Epithelial cell of proximal tubule (primary cell): ENCODE results near the gene UGT1A9. TPM values are rescaled to one million over a fixed set of nuclear protein-coding genes. Genes with fewer than 3 reads are reported as not detected.
"Not testable (repeated sequence)": the region's sequence is repeated elsewhere in the genome, so short reads cannot be mapped to it uniquely, and the experiment has no call there.

Experiments
- DNase-seq: peaks from one replicate; pipeline ENCODE4 v3.0.0-alpha.2; 2011; ENCODE audit warnings: low read depth
- H3K4me3 ChIP-seq: 2 replicates; pipeline ENCODE4 v1.5.1; 2011; ENCODE audit warnings: low read depth, mild to moderate bottlenecking, low read length
- total RNA-seq: library from RNA; depleted of rRNA; stranded (reverse); fragments of >200 nt; gene quantifications from 2 replicates; pipeline ENCODE4 v1.2.3, GENCODE V29; 2015
- TF ChIP-seq, protein P1 (sequence below): conservative IDR thresholded peaks from 2 replicates; pipeline ENCODE4 v1.5.1; 2012; ENCODE audit warnings: low read depth, mild to moderate bottlenecking, low read length

Gene UGT1A9
- total RNA-seq, result not detected in 2 replicates

DNA sequence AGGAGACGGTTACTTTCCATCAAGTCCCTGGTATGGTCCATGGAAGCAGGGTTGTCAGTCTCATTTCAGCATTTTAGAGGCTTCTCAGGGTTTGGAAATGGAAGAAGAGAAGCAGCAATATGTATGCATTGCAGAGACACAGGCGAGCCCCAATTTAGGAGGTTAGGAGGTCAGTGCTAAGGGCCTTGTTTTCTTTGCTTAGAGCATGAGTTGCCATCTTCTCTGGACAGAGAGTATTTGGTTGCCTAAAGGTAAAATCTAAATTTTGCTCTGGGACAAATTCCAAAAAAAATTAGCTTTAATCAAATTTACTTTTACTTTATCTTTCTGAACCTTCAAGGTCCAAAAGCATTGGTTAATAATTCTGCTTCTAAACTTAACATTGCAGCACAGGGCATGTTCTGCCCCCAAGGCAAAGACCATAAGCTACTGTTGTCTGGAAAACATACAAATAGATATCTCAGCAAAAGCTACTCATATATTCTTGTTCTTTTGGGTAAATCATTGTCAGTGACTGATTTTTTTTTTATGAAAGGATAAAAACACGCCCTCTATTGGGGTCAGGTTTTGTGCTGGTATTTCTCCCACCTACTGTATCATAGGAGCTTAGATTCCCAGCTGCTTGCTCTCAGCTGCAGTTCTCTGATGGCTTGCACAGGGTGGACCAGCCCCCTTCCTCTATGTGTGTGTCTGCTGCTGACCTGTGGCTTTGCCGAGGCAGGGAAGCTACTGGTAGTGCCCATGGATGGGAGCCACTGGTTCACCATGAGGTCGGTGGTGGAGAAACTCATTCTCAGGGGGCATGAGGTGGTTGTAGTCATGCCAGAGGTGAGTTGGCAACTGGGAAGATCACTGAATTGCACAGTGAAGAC lies at the start of gene UGT1A9:
UGT1A9 (plus strand) TSS at position 609 of the 872 bp plus-strand sequence; CDS start at position 646, 37 bp downstream.
- no peak for DNase-seq
- H3K4me3 ChIP-seq, result peak within 1 kb of the TSS; percentile 62
- TF ChIP-seq, protein P1, sequence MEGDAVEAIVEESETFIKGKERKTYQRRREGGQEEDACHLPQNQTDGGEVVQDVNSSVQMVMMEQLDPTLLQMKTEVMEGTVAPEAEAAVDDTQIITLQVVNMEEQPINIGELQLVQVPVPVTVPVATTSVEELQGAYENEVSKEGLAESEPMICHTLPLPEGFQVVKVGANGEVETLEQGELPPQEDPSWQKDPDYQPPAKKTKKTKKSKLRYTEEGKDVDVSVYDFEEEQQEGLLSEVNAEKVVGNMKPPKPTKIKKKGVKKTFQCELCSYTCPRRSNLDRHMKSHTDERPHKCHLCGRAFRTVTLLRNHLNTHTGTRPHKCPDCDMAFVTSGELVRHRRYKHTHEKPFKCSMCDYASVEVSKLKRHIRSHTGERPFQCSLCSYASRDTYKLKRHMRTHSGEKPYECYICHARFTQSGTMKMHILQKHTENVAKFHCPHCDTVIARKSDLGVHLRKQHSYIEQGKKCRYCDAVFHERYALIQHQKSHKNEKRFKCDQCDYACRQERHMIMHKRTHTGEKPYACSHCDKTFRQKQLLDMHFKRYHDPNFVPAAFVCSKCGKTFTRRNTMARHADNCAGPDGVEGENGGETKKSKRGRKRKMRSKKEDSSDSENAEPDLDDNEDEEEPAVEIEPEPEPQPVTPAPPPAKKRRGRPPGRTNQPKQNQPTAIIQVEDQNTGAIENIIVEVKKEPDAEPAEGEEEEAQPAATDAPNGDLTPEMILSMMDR, result no peak

- TF ChIP-seq, protein P1, result no peak
Observed at GRCh38 chr2:233627331-233628025, 44.2 kb upstream of the UGT1A9 start.

DNA sequence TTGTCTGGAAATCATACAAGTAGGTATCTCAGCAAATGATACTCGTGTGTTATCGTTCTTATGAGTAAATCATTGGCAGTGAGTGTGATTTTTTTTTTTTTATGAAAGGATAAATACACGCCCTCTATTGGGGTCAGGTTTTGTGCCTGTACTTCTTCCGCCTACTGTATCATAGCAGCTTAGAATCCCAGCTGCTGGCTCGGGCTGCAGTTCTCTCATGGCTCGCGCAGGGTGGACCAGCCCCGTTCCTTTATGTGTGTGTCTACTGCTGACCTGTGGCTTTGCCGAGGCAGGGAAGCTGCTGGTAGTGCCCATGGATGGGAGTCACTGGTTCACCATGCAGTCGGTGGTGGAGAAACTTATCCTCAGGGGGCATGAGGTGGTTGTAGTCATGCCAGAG lies 35.4 kb upstream of the UGT1A9 start, which contains the start of gene UGT1A10:
UGT1A10 (plus strand) TSS at position 143 of the 400 bp plus-strand sequence; CDS start at position 218, 75 bp downstream.
- H3K4me3 ChIP-seq, DNase-seq: not testable (repeated sequence)

More at GRCh38 chr2:233627331-233628025, 44.2 kb upstream of the UGT1A9 start:
- DNase-seq, result no peak
- H3K4me3 ChIP-seq, result no peak overlapping the region

DNA sequence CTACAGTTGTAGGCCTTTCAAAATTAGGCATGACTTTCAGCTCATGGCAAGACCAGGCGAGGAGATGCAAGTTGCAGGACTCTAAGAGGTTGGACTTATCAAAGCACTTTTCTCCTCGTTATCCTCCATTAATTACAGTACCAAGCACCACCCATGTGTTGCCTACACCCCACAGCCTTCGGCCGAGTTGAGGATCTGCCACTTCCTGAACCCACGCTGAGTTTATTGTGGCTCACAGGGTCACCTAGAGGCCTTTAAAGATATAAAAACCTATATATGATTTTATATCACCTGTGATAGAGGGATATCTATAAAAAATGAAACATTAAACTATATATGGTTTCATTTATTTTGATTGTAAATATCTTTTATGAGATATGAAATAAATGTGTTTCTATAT lies 32.9 kb upstream of the UGT1A9 start:
- H3K4me3 ChIP-seq, result no peak overlapping the region
- TF ChIP-seq, protein P1, result no peak
- no peak for DNase-seq

- TF ChIP-seq, protein P1, result no peak
- no peak for DNase-seq
- H3K4me3 ChIP-seq, result no peak overlapping the region
Observed at GRCh38 chr2:233639860-233640259, 31.8 kb upstream of the UGT1A9 start.

DNA sequence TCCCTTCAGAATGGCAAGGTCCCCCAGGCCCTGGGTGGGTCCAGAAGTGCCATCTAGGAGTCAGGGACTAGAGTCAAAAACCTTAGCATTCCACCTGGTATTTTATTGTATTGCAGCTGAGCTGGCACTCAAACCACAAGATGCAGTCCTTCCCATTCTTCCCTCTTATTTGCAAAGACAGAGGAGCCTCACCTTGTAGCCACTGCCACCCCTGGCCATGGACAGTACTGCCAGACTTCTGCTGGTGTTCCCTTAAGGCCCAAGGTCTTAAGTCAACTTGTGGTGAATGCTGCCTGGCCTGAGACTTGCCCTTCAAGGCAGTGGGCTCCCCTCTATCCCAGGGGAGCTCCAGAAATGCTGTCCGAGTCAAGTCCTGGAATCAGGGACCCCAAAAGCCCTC lies 28.6 kb upstream of the UGT1A9 start:
- DNase-seq, result no peak
- no peak overlapping the region for H3K4me3 ChIP-seq
- TF ChIP-seq, protein P1, result peak; percentile 49

DNA sequence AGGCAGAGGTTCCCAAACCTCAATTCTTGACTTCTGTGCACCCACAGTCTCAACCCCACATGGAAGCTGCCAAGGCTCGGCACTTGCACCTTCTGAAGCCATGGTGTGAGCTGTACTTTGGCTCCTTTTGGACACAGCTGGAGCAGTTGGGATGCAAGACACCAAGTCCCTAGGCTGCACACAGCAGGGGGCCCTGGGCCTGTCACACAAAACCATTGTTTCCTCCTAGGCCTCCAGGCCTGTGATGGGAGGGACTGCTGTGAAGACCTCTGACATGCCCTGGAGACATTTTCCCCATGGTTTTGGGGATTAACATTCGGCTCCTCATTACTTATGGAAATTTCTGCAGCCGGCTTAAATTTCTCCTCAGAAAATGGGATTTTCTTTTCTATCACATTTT lies 25.7 kb upstream of the UGT1A9 start:
- not testable (repeated sequence) for H3K4me3 ChIP-seq, DNase-seq
